ENCODE data around the gene AOPEP.

DNA sequence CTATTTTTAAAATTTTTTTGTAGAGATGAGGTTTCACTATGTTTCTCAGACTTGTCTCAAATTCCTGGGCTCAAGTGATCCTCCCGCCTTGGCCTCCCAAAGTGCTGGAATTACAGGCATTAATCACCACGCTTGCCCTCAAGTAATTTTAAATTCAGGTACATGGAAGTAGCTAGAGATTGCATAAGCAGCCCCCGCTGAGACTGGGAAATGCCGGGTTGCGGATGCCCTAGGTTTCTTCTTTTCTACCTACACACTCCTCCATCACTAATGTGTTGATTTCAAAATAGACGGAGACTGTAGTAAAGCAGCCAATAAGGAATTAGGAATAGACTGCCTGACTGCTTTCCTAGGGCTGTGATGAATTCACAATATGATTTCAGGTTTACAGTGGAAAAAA is 388.6 kb downstream of the AOPEP start:
- TF ChIP-seq, protein P1, sequence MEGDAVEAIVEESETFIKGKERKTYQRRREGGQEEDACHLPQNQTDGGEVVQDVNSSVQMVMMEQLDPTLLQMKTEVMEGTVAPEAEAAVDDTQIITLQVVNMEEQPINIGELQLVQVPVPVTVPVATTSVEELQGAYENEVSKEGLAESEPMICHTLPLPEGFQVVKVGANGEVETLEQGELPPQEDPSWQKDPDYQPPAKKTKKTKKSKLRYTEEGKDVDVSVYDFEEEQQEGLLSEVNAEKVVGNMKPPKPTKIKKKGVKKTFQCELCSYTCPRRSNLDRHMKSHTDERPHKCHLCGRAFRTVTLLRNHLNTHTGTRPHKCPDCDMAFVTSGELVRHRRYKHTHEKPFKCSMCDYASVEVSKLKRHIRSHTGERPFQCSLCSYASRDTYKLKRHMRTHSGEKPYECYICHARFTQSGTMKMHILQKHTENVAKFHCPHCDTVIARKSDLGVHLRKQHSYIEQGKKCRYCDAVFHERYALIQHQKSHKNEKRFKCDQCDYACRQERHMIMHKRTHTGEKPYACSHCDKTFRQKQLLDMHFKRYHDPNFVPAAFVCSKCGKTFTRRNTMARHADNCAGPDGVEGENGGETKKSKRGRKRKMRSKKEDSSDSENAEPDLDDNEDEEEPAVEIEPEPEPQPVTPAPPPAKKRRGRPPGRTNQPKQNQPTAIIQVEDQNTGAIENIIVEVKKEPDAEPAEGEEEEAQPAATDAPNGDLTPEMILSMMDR (IDR thresholded peaks at IDR 0.05; ENCODE audit: low read length): no peak
- no peak for TF ChIP-seq EZH2 (IDR thresholded peaks at IDR 0.05; ENCODE audit: borderline replicate concordance, low read length)

All from OCI-LY1 (cell line).